ENCODE results near the gene RAPGEF4.

Gene RAPGEF4

GRCh38 chr2:172736424-172737174 lies 954 bp downstream of the RAPGEF4 start:
- H3K36me3 ChIP-seq (ENCODE audit: insufficient read depth, low read length) = no peaks in the 10 kb centered on the region
- H2AFZ ChIP-seq (ENCODE audit: low read depth, low read length) = no peak overlapping the region
- TF ChIP-seq CTCF (IDR thresholded peaks at IDR 0.05; ENCODE audit: borderline replicate concordance, extremely low read depth, low read length, poor library complexity, severe bottlenecking) = no peak
- TF ChIP-seq EZH2 (IDR thresholded peaks at IDR 0.05; ENCODE audit: borderline replicate concordance, low read depth, low read length, severe bottlenecking) = no peak
- no peaks in the 10 kb centered on the region for H4K20me1 ChIP-seq (ENCODE audit: insufficient read depth, low read length)
- no peaks in the 10 kb centered on the region for H3K9me3 ChIP-seq (ENCODE audit: insufficient read depth, low read length, severe bottlenecking)
- no peaks in the 10 kb centered on the region for H3K4me1 ChIP-seq (ENCODE audit: insufficient read depth, low read length)
- H3K4me3 ChIP-seq (ENCODE audit: low read depth in 1 of 2, low read length in 2 of 2) = no peak overlapping the region
- no peak overlapping the region for H3K4me2 ChIP-seq (ENCODE audit: insufficient read depth, low read length)
- no peak overlapping the region for H3K27ac ChIP-seq (ENCODE audit: low read length)
- DNase-seq (no peak), ATAC-seq (ENCODE audit: insufficient read depth, low read depth) (no peak)
- H3K9ac ChIP-seq (ENCODE audit: low read depth, low read length) = no peak overlapping the region
- H3K79me2 ChIP-seq (ENCODE audit: insufficient read depth, low read length) = no peaks in the 10 kb centered on the region
- H3K27me3 ChIP-seq (ENCODE audit: insufficient read depth, low read length, poor library complexity) = no peaks in the 10 kb centered on the region

- Histone ChIP-seq H3K9ac (ENCODE audit: low read depth, low read length) (no peak overlapping the region), H3K36me3 (ENCODE audit: insufficient read depth, low read length) (no peaks in the 10 kb centered on the region), H4K20me1 (ENCODE audit: insufficient read depth, low read length) (no peaks in the 10 kb centered on the region), H3K4me2 (ENCODE audit: insufficient read depth, low read length) (no peak overlapping the region), H3K79me2 (ENCODE audit: insufficient read depth, low read length) (no peaks in the 10 kb centered on the region), H3K27me3 (ENCODE audit: insufficient read depth, low read length, poor library complexity) (no peaks in the 10 kb centered on the region), H3K4me3 (ENCODE audit: low read depth in 1 of 2, low read length in 2 of 2) (no peak overlapping the region), H3K4me1 (ENCODE audit: insufficient read depth, low read length) (no peaks in the 10 kb centered on the region), H3K27ac (ENCODE audit: low read length) (no peak overlapping the region), H2AFZ (ENCODE audit: low read depth, low read length) (no peak overlapping the region), H3K9me3 (ENCODE audit: insufficient read depth, low read length, severe bottlenecking) (no peaks in the 10 kb centered on the region)
- DNase-seq (no peak), ATAC-seq (ENCODE audit: insufficient read depth, low read depth) (no peak)
- TF ChIP-seq EZH2 (IDR thresholded peaks at IDR 0.05; ENCODE audit: borderline replicate concordance, low read depth, low read length, severe bottlenecking) = no peak
- no peak for TF ChIP-seq CTCF (IDR thresholded peaks at IDR 0.05; ENCODE audit: borderline replicate concordance, extremely low read depth, low read length, poor library complexity, severe bottlenecking)
Measured at GRCh38 chr2:172739661-172740266, 4.1 kb downstream of the RAPGEF4 start.

GRCh38 chr2:172740856-172741255 lies 5.2 kb downstream of the RAPGEF4 start:
- TF ChIP-seq CTCF (IDR thresholded peaks at IDR 0.05; ENCODE audit: borderline replicate concordance, extremely low read depth, low read length, poor library complexity, severe bottlenecking) (no peak), EZH2 (IDR thresholded peaks at IDR 0.05; ENCODE audit: borderline replicate concordance, low read depth, low read length, severe bottlenecking) (no peak)
- ATAC-seq (ENCODE audit: insufficient read depth, low read depth) (no peak), DNase-seq (no peak)
- no peak overlapping the region for H2AFZ ChIP-seq (ENCODE audit: low read depth, low read length)
- H3K79me2 ChIP-seq (ENCODE audit: insufficient read depth, low read length) = no peaks in the 10 kb centered on the region
- H3K27ac ChIP-seq (ENCODE audit: low read length) = no peak overlapping the region
- H3K9ac ChIP-seq (ENCODE audit: low read depth, low read length) = no peak overlapping the region
- H3K4me3 ChIP-seq (ENCODE audit: low read depth in 1 of 2, low read length in 2 of 2) = no peak overlapping the region
- H3K9me3 ChIP-seq (ENCODE audit: insufficient read depth, low read length, severe bottlenecking) = no peaks in the 10 kb centered on the region
- no peaks in the 10 kb centered on the region for H3K36me3 ChIP-seq (ENCODE audit: insufficient read depth, low read length)
- no peaks in the 10 kb centered on the region for H3K27me3 ChIP-seq (ENCODE audit: insufficient read depth, low read length, poor library complexity)
- H4K20me1 ChIP-seq (ENCODE audit: insufficient read depth, low read length) = no peaks in the 10 kb centered on the region
- no peaks in the 10 kb centered on the region for H3K4me1 ChIP-seq (ENCODE audit: insufficient read depth, low read length)
- H3K4me2 ChIP-seq (ENCODE audit: insufficient read depth, low read length) = no peak overlapping the region

Measured in DND-41 (cell line).